SIG-M5 treated with dmso at 0.1 percent for 504 hours (cell line): ENCODE data around the gene LCN9.
A peak's percentile ranks its signal among the peaks of the same experiment; 100 is the strongest.
"Not testable (repeated sequence)": the region's sequence is repeated elsewhere in the genome, so short reads cannot be mapped to it uniquely, and the experiment has no call there.

Source experiments
- DNase-seq: peaks from one replicate; lab custom pipeline; 2025; ENCODE audit not compliant: unreplicated experiment; lab: John Stamatoyannopoulos, UW

Gene LCN9

DNA sequence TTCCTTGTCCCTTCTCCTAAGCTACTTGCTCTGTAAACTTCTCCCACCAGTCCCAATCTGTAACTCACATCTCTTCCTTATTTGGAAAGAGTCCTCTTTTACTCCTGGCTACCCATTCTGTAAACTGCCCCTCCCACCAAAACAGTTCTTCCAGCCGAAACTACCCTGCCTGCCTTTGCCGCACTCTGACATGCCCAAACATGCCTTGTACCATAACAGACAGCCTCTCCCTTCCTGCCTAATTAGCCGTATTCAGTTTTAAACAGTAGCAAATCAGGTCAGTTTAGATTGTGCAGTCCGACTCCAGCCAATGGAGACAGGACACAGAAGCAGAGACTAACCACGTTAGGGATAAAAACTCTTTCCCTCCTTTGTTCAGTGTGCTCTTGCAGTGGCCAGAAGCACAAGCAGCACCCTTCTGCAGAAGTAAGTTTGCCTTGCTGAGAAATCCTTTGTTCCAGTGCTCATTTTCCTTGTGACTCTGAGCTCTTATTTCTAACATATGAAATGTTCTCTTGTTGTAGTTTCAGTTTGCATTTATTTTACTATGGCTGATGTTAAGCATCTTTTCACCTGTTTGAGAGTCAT lies 18.4 kb upstream of the LCN9 start:
- no peak for DNase-seq

DNA sequence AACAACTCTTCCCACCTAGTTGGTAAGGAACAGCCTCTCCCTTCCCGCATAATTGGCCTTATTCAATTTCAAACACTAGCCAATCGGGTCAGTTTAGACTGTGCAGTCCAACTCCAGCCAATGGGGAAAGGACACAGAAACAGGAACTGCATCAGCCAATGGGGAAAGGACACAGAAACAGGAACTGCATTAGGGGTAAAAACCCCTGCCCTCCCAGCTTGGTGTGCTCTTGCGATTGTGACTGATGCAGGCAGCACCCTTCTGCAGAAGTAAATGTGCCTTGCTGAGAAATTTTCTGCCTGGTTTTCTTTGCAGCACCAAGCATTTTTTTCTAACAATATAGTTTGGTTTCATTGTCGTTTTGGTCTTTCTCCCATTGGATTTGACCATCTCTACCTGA lies 15.2 kb upstream of the LCN9 start:
- no peak for DNase-seq

DNA sequence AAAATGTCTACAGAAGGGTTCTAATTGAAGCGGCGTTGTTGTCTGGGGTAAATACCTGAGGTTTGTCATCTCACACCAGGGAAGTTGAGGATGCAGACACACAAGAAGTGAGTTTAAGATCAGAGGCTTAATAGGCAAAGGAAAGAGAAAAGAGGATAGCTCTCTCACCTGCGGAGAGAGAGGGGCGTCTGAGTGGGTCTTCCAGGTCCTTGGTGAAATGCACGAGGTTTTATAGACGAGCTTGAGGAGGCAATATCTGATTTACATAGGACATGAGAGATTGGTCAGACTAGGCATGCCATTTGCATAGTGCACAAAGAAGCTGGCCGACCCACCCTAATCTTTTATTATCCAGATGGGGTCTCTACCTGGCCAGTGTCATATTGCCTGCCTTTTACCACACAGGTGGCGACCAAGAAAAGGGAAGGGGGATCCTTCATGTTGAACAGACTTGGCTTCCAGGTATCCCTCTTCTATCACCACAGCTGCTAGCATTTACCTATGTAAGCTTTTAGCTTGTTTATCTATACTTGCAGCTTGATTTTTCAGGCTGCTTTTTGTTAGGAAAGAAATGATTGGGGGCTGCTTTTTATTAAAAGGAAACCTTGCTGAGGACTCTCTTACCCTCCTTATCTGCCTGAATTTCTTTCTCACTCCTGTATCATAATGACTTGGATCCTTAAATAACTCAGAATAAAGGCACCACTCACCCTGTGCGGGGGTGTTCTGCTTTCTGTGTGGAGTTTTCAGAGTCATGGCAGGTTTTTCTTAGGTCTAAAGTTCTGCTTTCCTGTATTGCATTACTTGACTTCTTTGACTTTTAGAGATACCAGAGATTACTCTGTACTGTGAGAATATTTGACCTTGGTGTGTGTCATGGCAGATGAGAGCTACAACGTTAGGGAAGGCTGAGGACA lies 14.4 kb upstream of the LCN9 start:
- DNase-seq, result no peak

DNA sequence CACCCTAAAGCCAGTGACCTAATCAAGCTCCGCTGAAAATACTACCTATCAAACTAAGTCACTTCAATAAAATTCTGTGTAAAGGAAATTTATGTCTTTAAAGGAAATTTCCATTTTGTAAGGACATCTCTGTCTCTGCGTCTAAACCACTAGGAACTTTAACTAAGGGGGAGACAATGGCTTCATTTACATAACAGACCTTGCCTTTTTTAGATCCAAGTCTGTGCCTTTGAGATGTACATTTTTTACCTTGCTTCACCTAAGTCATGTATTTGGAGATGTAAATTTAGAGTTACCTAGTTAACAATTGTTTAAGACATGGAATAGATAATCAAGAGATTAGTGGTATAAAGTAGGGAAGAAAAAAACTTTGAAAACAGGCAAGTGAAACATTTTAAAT lies 13.6 kb upstream of the LCN9 start:
- no peak for DNase-seq

DNA sequence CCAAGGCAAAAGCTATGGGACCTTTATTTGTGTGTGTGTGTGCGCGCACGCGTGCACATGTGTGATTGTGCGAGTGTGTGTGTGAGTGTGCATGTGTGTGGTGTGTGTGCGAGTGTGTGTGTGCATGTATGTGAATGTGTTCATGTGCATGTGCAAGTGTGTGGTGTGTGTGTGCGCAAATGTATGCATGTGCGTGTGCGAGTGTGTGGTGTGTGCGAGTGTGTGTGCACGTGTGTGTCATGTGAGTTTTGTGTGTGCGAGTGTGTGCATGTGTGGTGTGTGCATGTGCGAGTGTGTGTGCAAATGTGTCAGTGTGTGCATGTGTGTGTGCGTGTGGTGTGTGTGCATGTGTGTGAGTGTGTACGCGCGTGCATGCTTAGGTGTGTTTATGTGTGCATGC lies 12.7 kb upstream of the LCN9 start:
- DNase-seq, result no peak

DNA sequence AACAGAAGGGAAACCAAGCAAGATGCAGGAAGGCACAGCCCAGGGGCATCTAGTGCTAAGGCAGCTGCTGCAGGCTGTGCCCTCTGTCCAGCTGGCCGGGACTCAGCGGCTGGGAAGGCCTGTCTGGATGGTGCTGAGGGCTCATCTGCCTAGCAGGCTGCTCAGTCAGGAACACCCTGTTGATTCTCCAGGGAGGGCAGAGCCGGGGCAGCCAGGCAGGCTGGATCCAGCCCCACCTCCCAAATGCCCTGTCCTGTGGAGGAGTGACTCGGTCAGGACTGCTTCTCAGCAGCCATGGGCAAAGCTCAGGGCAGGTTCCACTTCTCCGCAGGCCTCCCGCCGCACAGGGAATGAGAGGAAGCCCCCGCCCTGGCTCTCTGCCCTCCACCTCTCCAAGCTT lies 7.8 kb upstream of the LCN9 start:
- no peak for DNase-seq

DNA sequence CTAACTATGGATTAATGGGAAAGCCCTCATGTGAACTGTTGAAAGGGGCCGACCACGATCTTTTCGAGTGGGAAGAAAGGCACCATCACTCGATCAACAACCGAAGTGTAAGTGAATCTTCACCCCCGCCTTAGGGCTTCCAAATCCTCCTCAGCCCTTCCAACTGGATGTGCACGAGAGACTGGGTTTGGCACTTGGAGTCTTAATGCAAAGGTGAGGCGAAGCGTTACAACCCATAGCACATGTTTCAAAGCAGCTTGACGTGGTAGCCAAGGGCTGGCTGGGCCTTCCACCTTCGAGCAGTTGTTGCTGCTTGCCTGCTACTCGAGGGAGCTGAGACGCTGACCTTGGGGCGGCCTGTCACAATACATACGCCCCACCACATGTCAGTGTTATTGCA lies 5.7 kb upstream of the LCN9 start:
- DNase-seq, result no peak

DNA sequence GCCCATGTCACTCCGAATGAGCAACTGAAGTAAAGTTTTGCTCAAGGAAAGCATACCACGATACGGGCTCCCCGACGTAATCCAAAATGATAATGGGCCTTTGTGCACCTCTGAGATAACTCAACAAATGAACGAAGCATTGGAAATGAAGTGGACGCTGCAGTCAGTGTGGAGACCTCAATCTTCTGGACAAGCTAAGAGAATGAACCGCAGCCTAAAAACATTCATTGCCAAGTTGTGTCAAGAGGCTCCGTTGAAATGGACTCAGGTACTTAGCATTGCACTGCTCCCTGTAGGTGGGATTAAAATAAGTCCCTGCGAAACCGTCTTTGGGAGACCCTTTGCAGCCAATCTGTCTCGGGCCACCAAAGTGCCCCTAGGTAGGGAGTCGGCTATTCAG lies 3.9 kb upstream of the LCN9 start:
- no peak for DNase-seq

DNA sequence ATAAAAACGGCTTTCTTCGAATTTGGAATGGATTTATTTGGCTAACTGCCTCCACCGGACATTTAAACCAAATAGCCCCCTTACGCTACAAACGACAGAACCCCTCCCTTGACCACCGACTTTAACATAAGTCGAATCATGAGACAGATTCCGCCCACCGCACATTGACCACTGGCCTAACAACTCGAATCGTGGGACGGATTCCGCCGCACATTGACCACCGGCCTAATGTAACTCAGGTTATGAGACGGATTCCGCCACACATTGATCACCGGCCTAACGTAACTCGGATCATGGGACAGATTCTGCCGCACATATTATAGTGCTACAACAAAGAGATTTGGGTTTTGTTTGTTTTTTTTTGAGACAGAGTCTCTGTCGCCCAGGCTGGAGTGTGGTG lies 2.7 kb upstream of the LCN9 start:
- no peak for DNase-seq

DNA sequence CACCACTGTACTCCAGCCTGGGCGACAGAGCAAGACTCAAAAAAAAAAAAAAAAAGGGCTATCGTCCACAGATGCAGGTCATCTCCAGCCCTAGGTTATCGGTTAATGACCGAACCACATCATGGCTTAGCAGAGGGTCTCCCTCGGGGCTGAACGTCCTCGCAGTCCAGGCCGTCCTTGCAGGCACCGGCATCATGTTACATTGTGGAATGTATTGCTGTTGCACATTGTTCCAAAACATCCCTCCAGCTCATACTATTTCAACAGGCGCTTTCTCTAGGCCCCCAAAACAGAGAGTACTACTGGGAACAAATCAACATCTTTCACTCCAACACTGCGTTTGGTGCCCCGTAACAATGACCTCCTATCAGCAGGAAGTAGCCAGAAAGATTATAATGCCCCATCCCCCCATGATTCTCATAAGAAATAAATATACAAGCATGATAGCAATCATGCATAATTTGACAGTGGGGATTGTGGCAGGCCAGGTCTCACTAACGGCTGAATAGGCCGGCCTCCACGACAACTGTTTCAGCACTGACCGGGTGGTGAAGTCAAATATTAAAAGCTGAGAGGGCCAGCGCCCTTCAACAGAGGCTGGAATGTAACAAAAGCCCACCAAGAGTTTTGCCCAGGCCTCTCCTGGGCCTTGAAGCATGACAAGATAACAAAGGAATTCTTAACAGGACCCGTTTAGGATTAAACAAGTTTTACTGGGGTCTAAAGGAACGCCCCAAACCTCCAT lies 1.1 kb upstream of the LCN9 start:
- no peak for DNase-seq

DNA sequence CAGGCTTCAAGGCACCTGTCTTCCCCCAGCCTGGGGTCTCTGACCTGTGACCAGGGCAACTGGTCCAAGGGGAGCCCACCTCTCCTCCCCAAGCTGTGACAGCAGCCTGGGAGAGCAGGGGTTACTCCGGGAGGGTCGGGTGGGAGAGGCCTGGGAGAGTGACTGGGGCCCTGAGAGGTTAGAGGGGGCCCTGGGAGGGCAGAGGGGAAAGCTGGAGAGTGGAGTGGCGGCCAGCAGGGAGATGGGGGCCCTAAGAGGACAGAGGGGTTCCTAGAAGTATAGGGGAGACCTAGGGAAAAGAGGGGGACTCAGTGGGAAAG lies 302 bp downstream of the LCN9 start:
- DNase-seq, result no peak

DNA sequence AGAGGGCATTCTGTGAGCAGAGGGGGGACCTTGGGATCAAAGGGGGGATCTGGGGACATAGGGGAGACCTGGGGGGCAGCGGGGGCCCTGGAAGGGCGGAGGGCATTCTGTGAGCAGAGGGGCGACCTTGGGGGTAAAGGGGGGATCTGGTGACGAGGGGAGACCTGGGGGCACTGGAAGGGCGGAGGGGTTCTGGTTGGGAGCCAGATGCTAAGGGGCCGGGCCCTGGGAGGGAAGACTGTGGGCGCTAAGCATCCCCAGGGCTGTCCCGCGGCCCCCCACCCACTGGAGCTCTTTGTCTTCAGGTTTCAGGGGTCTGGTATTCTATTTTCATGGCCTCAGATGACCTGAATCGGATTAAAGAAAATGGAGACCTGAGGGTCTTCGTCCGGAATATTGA lies 748 bp downstream of the LCN9 start:
- no peak for DNase-seq

DNA sequence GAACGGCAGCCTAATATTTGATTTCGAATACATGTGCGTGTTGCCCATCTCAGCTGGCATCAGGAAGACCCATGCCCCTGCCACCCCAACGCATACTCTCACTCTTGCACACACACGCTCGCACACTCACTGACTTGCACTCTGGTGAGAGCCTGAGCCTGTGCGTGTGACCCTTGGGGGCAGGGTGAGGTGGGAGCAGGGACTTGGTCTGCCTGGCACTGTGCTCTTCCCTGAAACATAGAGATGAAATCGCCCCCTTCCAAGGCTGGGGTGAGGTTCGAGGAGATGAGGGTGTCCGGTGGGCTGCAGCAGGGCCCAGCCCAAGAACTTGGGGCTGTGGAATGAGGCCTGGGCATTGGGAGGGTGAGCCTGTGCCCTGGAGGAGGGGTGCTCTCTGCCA lies 1.2 kb downstream of the LCN9 start:
- DNase-seq, result no peak

DNA sequence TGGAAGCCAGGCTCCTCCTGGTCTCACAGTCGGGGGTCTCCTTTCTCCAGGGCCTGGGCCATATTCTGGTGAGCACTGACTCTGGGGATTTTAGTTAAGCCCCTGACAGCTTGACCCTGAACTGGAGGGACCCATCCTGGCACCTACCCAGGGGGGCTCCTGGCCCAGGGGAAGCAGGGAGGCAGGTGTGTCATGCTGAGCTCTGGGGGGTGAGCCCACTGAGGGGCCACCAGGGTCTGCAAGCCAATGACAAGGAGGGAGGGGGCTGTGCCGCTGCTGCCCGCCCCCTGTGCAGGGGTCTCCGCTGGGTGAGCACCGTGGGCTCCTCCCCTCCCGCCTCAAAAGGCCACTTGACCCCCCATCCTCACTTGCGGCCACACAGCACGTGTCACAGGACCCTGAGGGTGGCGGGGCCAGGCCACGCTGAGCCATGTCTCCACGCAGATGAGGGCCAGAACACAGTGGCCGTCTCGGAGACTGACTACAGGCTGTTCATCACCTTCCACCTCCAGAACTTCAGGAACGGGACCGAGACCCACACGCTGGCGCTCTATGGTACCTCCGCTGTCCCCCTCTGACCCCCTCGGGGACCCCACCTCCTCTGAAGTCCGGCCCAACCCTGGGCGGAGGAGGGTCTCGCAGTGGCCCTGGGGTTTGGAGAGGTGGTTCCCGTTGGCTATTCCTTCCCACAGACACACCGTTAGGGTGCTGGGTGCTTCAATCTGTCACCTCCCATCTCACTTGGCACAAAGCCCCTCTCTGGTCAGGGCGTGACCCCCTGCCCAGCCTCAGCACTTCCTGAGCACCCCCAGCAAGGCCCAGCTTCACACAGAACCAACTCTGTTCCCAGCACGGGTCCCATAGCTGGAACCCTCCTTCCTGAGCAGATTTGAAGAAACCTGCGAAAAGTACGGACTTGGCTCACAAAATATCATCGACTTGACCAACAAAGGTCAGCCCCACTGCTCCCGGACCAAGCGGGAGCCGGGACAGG lies 2.0 kb downstream of the LCN9 start:
- no peak for DNase-seq

DNA sequence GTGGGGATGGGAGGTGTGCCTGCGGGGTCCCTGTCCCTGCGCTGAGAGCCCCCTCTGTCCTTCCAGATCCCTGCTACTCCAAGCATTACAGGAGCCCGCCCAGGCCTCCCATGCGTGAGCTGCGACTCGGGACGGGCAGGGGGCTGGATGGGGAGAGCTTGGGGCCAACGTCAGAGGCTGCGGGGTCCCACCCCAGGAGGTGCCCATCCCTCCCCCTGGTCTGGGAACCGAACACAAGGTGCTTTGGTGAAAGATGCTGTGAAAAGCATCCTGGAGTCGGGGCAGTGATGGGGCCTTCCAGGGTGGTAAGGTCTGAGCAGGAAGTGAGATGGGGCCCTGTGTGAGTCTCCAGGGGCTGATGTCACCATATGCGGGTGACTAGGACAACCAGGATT lies 2.7 kb downstream of the LCN9 start:
- peak; percentile 13 for DNase-seq

DNA sequence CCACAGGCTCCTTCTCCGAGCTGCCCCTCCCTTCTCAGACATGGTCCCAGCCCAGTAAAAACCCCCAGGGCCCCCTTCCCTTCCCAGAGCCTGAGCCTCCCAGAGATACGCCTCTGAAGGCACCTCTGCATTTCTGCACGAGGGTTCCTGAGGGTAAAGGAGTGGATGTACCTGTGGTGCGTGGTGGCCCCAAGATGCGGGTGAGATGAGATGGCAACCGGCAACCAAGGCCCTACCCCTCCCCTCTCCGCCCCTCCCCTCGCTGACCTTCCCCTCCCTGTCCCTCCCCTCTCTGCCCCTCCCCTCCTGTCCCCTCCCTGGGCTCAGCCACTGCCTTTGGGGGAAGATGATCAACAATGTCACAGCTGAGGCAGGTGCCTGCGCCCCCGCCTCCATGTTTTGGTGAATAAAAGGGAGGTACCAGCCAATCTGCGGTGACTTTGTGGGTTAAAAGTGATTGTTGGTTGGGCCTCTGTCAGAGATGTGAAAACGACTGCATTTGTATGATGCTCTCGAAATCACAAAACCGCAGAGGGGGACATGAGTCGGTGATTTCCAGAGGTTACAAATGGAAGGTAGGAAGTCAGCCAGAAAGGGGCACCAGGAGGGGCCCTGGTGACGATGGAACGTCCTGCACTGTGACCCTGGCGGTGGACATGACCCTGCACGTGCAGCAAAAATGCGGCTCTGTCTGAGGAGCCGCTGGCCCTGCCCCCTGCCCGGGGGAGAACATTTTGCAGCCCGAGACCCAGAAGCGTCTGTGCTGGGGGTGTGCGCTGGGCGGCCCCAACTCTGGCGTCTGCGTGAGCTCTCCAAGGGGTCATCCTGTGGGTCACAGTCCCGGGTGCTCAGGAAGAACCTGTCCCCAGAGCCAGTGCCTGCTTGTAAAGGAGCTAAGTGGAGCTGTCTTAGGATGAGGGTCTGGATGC lies 3.7 kb downstream of the LCN9 start:
- DNase-seq, result no peak

DNA sequence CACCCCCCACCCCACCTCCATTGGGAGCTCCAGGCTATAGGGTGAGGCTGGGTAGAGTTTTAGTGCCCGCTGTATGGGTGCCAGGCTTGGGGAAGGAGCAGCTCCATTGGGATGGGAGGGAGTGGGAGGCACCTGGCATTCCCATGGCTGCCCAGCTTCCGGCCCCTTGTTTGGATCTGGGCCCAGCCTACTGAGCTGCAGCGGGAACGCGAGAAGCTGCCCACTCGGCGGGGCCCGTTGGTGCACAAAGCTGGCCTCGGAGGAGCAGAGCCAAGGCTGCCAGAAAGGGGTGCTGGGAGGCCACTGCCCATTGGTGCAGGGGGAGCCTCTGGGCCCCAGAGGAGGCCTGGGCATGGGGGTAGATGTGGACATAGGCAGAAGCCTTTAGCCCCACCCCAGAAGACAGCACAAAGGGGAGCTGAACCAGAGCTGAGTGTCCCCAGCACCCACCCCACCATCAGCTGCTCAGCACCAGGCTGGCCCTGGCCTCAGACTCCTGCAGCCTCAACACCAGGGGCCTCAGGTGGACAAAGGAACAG lies 4.4 kb downstream of the LCN9 start:
- no peak for DNase-seq

DNA sequence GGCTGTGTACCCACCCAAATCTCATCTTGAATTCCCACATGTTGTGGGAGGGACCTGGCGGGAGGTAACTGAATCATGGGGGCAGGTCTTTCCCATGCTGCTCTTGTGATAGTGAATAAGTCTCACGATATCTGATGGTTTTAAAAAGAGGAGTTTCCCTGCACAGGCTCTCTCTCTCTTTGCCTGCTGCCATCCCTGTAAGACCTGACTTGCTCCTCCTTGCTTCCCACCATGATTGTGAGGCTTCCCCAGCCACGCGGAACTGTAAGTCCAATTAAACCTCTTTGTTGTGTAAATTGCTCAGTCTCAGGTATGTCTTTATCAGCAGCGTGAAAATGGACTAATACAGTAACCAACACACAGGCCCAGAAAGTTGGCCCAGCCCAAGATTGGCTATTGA lies 5.9 kb downstream of the LCN9 start:
- DNase-seq, result not testable (repeated sequence)

DNA sequence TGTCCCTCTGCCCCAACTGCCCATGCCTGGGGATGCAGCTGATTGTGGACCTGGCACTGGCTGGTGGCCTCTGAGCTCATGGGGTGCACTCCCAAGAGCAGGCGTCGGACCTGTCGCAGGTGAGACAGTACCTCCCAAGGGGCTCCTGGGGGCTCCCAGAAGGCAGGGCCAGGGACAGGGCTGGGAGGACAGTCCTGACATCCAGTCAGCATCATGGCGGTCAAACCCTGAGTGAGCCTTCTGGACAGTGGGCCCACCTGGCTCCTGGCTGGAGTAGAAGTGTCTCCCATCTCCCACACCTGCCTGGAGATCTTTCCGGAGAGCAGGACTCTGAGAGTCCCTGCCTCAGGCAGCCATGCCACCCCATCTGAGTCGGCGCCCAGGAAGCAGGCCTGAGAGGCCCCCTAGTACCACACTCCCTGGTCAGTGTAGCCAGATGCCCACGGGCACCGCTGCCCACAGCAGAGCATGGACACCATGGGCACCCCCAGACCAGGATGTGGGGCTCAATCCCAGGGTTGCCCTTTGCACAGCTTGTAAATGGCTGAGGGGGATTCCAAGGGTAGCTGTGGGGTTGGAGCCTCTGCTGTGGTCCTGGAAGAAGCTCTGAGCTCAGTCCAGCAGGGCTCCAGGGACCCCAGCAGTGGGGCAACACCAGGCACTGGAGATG lies 6.6 kb downstream of the LCN9 start:
- DNase-seq, result no peak
